CD4-positive, alpha-beta T cell (primary cell): ENCODE measurements around the gene RNF114. TPM values are rescaled to one million over a fixed set of nuclear protein-coding genes. Genes with fewer than 3 reads are reported as not detected.

Experiments
- ATAC-seq: fragments of 200-7000 bp; cut with Tn5 transposase; one replicate; pipeline ENCODE4 v1.10.0; 2022; ENCODE audit warnings: mild to moderate bottlenecking; ENCODE audit not compliant: poor library complexity
- CTCF ChIA-PET: fragments of 350-600 bp; sonication (Branson Sonifier 250); formaldehyde crosslinking; loops from one replicate; lab custom pipeline; 2021; ENCODE audit warnings: antibody characterized with exemption, inconsistent platforms; lab: Charles Lee
- POLR2A ChIA-PET: fragments of 350-600 bp; sonication (Branson Sonifier 250); formaldehyde crosslinking; loops from one replicate; lab custom pipeline; 2021; ENCODE audit warnings: antibody characterized with exemption, inconsistent platforms; lab: Charles Lee
- DNase-seq, 14 experiments: peaks; one replicate each; pipeline ENCODE4 v3.0.0-alpha.2; 2013 to 2020; ENCODE audit warnings: mixed read lengths in 2 of 14
- H3K27ac ChIP-seq, 2 donors: one replicate each; pipeline versions ENCODE4 v1.5.1 to v1.7.0; 2013; ENCODE audit warnings: low read length in 2 of 2, low read depth in 1 of 2, mild to moderate bottlenecking in 1 of 2
- H3K27me3 ChIP-seq, 2 experiments: 1 replicate in 1 of 2; 2 replicates in 1 of 2; pipeline versions ENCODE4 v1.6.1 to v1.7.0; 2013; ENCODE audit warnings: low read length in 2 of 2, control low read depth in 1 of 2, mild to moderate bottlenecking in 1 of 2, moderate library complexity in 1 of 2; ENCODE audit not compliant: insufficient read depth in 2 of 2, control insufficient read depth in 1 of 2
- H3K36me3 ChIP-seq: one replicate; pipeline ENCODE4 v1.6.1; 2013; ENCODE audit warnings: low read length, control low read depth; ENCODE audit not compliant: insufficient read depth
- H3K4me1 ChIP-seq: one replicate; pipeline ENCODE4 v1.6.1; 2013; ENCODE audit warnings: low read length, control low read depth; ENCODE audit not compliant: insufficient read depth
- H3K4me3 ChIP-seq: one replicate; pipeline ENCODE4 v1.5.1; 2013; ENCODE audit warnings: mild to moderate bottlenecking, low read length, moderate library complexity
- H3K9me3 ChIP-seq, 2 experiments: 1 replicate in 1 of 2; 2 replicates in 1 of 2; pipeline versions ENCODE4 v1.6.1 to v1.7.0; 2013; ENCODE audit warnings: low read length in 2 of 2, mild to moderate bottlenecking in 2 of 2, control low read depth in 1 of 2, moderate library complexity in 1 of 2; ENCODE audit not compliant: control insufficient read depth in 1 of 2, insufficient read depth in 1 of 2
- H3K27ac Mint-ChIP-seq: one replicate; pipeline ENCODE4 v1.8.0; 2020; ENCODE audit warnings: mixed read lengths
- H3K27me3 Mint-ChIP-seq: one replicate; pipeline ENCODE4 v1.8.0; 2021; ENCODE audit warnings: mixed read lengths
- H3K36me3 Mint-ChIP-seq: one replicate; pipeline ENCODE4 v1.8.0; 2021; ENCODE audit warnings: low read depth, mixed read lengths
- H3K4me1 Mint-ChIP-seq: one replicate; pipeline ENCODE4 v1.8.0; 2021; ENCODE audit warnings: low read depth, mixed read lengths
- H3K4me3 Mint-ChIP-seq: one replicate; pipeline ENCODE4 v1.8.0; 2020; ENCODE audit warnings: mild to moderate bottlenecking, mixed read lengths
- H3K9me3 Mint-ChIP-seq: one replicate; pipeline ENCODE4 v1.8.0; 2020; ENCODE audit warnings: mixed read lengths
- intact Hi-C, 2 experiments: fragments of 100-400 bp; cut with DNase I in 1 of 2; cut with micrococcal nuclease in 1 of 2; formaldehyde crosslinking; loops; one replicate each; pipeline versions ENCODE4 v1.15.1 to v1.9.0; 2023 to 2025; cut with DNase I, micrococcal nuclease
- total RNA-seq, 174 experiments: library from RNA in 2 of 174; stranded (reverse) in 2 of 174; gene quantifications; one replicate each; pipeline ENCODE4 v1.2.3 and lab custom pipeline; 2021 to 2026
- TF ChIP-seq, protein P1 (sequence below): fragments of 200-600 bp; IDR thresholded peaks from one replicate; pipeline ENCODE4 v1.8.0; 2022; ENCODE audit warnings: antibody characterized with exemption, mild to moderate bottlenecking

The RNF114 gene
- total RNA-seq, 2 experiments from 2014 or later: 129 to 132 TPM

DNA sequence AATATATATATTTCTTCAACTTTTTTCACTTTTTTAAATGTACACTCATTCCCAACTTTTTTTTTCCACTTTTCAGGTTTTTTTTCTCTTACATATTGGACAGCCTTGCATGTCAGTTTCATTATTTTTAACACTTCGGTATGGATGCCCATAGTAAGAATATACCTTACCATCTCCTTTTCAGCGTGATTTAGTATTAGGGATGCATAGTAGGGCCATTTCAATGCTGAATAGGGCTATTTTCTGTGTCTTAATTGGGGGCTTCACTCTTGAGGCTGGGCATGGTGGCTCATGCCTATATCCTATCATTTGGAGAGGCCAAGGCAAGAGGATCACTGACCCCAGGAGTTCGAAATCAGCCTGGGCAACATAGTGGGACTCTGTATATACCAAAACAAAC lies 6.7 kb downstream of the RNF114 start:
- DNase-seq (no peak), ATAC-seq (no peak)
- H3K27ac Mint-ChIP-seq: no peak overlapping the region
- H3K9me3 ChIP-seq: no peaks in the 10 kb centered on the region
- H3K4me1 ChIP-seq: peaks cover 22% of the 10 kb centered on the region
- H3K27me3 Mint-ChIP-seq: no peaks in the 10 kb centered on the region
- H3K4me3 Mint-ChIP-seq: no peak overlapping the region
- peaks cover 40% of the 10 kb centered on the region for H3K4me1 Mint-ChIP-seq
- H3K27ac ChIP-seq: no peak overlapping the region
- H3K4me3 ChIP-seq: no peak overlapping the region
- no peaks in the 10 kb centered on the region for H3K9me3 Mint-ChIP-seq
- intact Hi-C loops: no loop called here
- TF ChIP-seq, protein P1, sequence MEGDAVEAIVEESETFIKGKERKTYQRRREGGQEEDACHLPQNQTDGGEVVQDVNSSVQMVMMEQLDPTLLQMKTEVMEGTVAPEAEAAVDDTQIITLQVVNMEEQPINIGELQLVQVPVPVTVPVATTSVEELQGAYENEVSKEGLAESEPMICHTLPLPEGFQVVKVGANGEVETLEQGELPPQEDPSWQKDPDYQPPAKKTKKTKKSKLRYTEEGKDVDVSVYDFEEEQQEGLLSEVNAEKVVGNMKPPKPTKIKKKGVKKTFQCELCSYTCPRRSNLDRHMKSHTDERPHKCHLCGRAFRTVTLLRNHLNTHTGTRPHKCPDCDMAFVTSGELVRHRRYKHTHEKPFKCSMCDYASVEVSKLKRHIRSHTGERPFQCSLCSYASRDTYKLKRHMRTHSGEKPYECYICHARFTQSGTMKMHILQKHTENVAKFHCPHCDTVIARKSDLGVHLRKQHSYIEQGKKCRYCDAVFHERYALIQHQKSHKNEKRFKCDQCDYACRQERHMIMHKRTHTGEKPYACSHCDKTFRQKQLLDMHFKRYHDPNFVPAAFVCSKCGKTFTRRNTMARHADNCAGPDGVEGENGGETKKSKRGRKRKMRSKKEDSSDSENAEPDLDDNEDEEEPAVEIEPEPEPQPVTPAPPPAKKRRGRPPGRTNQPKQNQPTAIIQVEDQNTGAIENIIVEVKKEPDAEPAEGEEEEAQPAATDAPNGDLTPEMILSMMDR: no peak
- H3K36me3 Mint-ChIP-seq: peaks cover 85% of the 10 kb centered on the region
- H3K27me3 ChIP-seq: no peaks in the 10 kb centered on the region
- POLR2A ChIA-PET: no interaction called here
- CTCF ChIA-PET: no interaction called here
- H3K36me3 ChIP-seq: peaks cover 75% of the 10 kb centered on the region

DNA sequence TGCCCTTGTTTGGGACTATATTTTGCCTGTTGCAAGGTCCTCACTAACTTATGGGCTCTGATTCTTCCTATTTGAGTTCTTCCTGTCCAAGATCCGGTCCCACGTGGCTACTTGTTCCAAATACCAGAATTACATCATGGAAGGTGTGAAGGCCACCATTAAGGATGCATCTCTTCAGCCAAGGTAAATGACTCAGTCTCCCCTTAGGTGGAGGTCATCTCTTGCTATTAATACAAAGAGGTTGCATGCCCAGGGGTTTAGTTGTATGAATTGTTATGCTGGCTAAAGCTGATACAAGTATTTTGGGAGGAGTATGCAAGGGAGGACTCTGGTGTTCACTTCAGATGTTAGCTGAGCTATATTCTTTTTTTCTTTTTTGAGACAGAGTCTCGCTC lies 9.1 kb downstream of the RNF114 start:
- Histone ChIP-seq H3K27ac (no peak overlapping the region), H3K4me1 (peaks cover 10% of the 10 kb centered on the region), H3K27me3 (no peaks in the 10 kb centered on the region), H3K4me3 (no peak overlapping the region), H3K36me3 (peaks cover 83% of the 10 kb centered on the region), H3K9me3 (no peaks in the 10 kb centered on the region)
- DNase-seq: no peak
- Mint-ChIP-seq H3K27me3 (no peaks in the 10 kb centered on the region), H3K4me1 (peaks cover 23% of the 10 kb centered on the region), H3K4me3 (no peak overlapping the region), H3K9me3 (no peaks in the 10 kb centered on the region), H3K27ac (no peak overlapping the region), H3K36me3 (peaks cover 90% of the 10 kb centered on the region)
- ChIA-PET CTCF (no interaction called here), POLR2A (interaction anchor here (0.7 kb wide), 1 partner anchor 9 kb away, joined by 4 read pairs; the partner anchor contains the start of gene RNF114)
- intact Hi-C loops: no loop called here
- TF ChIP-seq, protein P1: no peak
- ATAC-seq: no peak

DNA sequence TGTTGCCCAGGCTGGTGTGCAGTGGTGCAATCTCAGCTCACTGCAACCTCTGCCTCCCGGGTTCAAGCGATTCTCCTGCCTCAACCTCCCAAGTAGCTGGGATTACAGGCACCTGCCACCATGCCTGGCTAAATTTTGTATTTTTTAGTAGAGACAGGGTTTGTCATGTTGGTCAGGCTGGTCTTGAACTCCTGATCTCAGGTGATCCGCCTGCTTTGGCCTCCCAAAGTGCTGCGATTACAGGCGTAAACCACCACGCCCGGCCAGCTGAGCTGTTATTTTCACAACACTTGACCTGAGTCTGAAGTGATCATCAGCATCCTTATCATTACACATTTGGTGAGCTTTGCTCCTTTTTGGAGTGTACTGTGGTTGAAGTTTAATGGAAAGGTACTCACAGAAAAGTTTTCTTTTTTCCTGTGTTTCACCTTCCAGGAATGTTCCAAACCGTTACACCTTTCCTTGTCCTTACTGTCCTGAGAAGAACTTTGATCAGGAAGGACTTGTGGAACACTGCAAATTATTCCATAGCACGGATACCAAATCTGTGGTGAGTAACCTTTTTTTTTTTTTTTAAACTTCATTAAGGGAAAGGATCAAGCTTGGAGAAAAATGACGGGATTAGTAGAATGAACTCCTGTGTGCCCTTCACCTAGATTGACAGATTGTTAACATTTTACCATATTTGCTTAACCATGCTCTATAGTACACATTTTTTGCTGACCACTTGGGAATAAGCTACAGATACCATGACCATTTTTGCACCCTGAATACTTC lies 9.7 kb downstream of the RNF114 start:
- TF ChIP-seq, protein P1: no peak
- no peaks in the 10 kb centered on the region for H3K9me3 ChIP-seq
- no peak for DNase-seq
- intact Hi-C loops: no loop called here
- ChIA-PET POLR2A (no interaction called here), CTCF (interaction anchor here (0.7 kb wide), 1 partner anchor 223 kb away, joined by 4 read pairs; no protein-coding TSS in a partner anchor)
- Mint-ChIP-seq H3K27ac (no peak overlapping the region), H3K4me1 (peaks cover 20% of the 10 kb centered on the region), H3K9me3 (no peaks in the 10 kb centered on the region), H3K27me3 (no peaks in the 10 kb centered on the region), H3K36me3 (peaks cover 92% of the 10 kb centered on the region), H3K4me3 (no peak overlapping the region)
- ATAC-seq: no peak
- peaks cover 87% of the 10 kb centered on the region for H3K36me3 ChIP-seq
- H3K4me3 ChIP-seq: no peak overlapping the region
- H3K4me1 ChIP-seq: peaks cover 10% of the 10 kb centered on the region
- no peak overlapping the region for H3K27ac ChIP-seq
- H3K27me3 ChIP-seq: no peaks in the 10 kb centered on the region
